Activated CD4-positive, CD25-positive, alpha-beta regulatory T cell treated with anti-CD3 and anti-CD28 coated beads, Interleukin-2, amount 50 U/mL, for 24 hours (primary cell): ENCODE measurements around the gene NTF3.

Experiments
- ATAC-seq, 2 donors: fragments of 150-1000 bp; cut with Tn5 transposase; one replicate each; pipeline ENCODE4 v1.10.0; 2021; ENCODE audit warnings: mild to moderate bottlenecking in 1 of 2, moderate library complexity in 1 of 2

NTF3 gene

GRCh38 chr12:5489760-5490406, 58.0 kb downstream of the NTF3 start:
- ATAC-seq: no peak

DNA sequence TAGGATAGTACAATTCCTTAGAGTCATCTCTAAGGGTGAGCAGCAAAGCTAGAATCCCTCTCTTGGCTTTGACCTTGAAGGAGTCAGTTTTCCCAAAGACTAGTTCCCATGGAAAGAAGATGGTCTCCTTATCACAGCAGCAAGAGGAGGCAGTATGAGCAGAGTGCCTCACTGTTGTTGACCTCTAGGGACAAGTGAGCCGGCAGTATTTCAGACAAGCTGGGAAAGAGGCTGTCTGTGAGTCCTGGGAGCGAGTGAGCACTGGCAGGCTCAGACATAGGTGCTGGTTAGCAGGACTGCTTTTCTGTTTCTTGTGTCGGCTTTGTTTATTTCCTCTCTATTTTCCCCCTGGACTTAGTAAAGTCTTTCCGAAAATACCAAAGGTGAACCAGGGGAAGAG, 60.7 kb downstream of the NTF3 start:
- ATAC-seq: no peak

- ATAC-seq: no peak
Observed at GRCh38 chr12:5493018-5493417, 61.1 kb downstream of the NTF3 start.

DNA sequence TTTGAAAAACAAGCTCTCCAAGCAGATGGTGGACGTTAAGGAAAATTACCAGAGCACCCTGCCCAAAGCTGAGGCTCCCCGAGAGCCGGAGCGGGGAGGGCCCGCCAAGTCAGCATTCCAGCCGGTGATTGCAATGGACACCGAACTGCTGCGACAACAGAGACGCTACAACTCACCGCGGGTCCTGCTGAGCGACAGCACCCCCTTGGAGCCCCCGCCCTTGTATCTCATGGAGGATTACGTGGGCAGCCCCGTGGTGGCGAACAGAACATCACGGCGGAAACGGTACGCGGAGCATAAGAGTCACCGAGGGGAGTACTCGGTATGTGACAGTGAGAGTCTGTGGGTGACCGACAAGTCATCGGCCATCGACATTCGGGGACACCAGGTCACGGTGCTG, 62.4 kb downstream of the NTF3 start:
- ATAC-seq: no peak

DNA sequence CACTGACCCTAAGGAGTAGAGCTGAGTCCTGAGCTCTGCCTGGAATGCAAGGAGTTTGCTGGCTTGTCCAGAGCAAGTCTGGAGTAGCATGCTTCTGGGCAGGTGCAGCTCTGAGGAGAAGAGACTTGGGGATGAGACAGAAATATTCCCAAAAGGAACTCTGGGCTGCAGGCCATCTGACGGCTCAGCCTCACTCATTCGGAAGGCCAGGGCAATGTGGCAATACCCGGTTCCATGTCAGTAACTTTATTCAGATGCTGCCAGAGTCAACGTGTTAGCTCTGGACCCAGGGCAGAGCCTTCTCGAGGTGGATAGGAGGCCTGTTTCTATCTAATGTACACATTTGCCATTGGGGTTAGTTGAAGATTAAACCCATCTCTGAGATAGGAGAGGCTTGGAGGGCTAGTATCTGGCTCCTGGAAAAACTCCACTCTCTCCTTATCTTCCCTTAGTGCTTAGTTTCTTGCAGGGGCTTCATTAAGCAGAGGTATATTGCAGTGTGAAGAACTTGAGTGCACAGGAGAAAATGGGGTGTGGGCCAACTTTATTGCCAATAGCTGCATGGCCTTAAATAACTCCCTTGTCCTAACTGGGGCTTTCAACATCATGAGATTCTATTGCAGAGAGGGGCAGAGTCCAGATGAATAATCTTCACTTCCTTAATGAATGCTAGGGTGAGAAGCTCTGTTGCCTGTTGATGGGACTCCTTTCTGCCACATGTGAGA, 65.6 kb downstream of the NTF3 start:
- no peak for ATAC-seq

- no peak for ATAC-seq
Observed at GRCh38 chr12:5498076-5498475, 66.2 kb downstream of the NTF3 start.

DNA sequence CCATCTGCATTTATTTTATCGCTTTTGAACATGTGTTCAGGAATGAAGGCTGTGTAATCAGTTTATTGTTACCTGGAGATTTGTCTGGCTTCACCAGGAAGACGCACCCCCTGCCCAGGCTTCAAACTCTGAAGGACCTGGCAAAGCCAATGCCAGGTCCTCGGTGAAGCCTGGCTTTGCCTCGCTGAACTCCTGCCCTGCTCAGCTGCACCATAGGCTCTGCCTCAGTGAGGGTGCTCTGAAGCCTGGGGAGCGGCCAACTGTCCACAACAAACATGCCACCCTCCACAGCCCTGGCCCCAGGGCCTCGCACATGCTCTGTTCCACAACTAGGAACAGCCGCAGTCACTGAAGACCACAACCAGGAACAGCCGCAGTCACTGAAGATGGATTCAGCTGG, 66.9 kb downstream of the NTF3 start:
- no peak for ATAC-seq

DNA sequence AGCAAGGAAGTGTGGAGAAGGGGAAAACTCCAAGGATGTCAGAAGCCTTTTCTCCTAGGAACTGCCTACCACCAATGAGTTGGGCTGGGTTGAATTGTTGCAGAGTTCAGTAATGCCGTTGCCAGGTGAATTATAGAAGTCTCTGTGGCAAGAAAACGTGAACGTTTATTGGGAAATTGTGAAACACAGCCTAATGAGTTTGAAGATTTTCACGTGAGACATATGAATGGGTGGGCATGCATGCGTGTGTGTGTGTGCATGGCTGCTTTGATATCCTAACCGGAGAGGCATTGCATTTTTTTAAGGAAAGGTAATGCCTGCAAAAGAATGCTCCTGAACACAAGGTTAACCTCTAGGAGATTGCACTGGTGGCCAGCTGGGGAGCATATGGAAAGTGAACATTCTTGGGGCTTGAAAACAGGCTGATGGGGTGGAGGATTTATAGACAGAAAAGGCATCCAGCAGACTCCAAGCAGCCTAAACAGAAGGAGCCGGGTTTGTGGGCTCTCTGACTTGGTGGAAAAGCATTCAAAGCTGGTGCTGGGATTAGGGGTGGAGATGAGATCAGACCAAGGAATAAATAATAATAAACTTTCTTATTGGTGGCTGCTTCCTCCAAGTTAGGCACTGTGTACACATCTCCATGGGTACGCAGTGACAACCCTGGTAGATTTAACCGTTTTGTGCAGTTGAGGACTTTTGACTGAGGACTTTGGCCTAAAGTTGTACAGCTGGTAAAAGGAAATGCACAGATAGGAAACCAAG, 67.8 kb downstream of the NTF3 start:
- ATAC-seq: no peak

- no peak for ATAC-seq
Observed at GRCh38 chr12:5500331-5500659, 68.4 kb downstream of the NTF3 start.

GRCh38 chr12:5503774-5504173, 71.9 kb downstream of the NTF3 start:
- ATAC-seq: no peak

GRCh38 chr12:5505116-5505515, 73.2 kb downstream of the NTF3 start:
- no peak for ATAC-seq

GRCh38 chr12:5505751-5506150, 73.8 kb downstream of the NTF3 start:
- no peak for ATAC-seq

DNA sequence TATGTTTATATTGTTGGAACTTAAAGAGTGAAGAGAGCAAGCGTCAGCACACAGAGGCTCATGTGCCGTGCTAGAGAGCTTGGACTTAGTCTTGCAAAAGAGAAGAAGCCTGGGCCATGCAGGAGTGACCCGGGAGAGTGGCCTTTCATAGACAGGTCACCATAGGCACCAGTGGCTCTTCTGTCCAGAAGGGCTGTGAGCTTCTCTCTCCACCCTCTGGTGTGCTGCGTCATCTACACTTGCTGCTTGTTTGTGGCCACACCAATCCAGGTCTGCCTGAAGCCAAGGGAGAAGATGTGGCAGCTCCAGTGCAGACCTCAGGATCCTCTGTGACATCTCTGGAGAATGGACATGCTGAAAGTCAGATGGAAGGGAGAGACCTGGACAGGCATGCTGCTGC, 74.4 kb downstream of the NTF3 start:
- no peak for ATAC-seq

DNA sequence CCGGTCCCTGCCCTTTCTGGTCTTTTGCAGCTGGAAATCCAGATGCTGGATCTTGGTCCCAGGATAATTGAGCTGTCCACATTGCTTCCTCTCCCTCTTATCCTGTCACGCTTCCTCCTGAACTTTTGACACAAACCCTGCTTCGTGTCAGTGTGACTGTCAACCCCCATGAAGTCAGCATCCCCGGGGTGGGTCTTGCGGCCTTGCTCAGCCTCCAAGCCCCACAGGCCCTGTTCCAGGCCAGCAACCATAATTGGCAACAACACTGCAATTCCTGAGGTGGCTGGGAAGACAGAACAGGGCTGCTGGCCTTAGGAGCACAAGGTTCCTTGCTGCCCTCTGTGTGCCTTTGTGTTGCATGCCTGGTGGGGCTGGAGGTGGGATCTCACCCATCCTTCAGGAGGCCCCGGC, 74.9 kb downstream of the NTF3 start:
- no peak for ATAC-seq

GRCh38 chr12:5507401-5507935, 75.6 kb downstream of the NTF3 start:
- ATAC-seq: no peak

DNA sequence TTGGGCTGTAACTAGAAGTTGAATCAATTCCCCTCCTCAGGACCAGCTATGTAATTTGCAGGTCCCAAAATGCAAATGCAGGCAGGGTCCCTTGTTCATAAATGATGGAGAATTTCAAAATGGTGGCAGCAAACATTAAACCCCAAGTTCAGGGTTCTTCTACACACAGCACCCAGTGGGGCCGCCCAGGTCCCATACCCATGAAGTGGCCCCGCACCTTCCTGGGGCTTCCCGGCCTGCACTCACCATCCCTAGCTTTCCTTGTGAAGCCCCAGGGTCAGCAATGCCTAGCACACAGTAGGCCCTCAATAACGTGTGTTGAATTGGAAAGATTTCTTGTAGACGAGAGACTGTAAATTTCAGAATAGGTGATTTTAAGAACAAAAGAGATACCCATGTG, 76.0 kb downstream of the NTF3 start:
- ATAC-seq: no peak

DNA sequence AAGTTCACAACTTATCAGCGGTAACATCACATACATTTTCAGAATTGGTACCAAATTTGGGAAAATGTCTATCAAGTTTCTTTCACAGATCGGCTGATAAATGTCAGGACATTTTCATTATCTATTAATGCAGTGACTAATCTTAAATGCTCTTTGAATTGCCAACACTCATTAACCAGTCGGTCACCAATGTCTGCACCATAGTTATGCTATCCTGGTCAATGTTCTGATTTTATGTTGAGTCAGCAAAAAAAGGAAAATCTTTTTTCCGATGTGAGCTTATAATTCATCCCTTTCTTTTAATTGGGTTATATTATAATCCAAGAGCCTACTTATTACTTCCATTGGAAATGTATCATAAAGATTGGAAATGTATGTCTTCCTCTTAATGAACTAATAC, 77.2 kb downstream of the NTF3 start:
- no peak for ATAC-seq

DNA sequence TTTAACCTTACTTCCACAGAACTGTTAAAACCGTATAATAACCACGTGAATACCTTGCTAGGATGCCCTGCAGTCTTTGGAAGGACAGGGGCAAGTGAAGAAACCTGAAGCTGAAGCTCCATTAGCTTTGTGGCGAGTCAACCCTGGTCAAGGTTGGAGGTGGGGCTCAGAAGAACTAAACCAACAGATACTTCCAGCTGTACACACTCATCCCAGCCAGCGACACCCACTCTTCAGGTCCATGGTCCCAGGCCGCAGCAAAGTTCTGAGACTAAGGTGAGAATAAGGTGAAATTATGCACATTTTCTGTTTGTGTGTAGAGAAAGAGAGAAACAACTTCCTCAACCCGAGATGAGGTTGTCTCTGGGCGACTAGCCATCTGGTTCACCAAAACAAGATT, 77.6 kb downstream of the NTF3 start:
- no peak for ATAC-seq

DNA sequence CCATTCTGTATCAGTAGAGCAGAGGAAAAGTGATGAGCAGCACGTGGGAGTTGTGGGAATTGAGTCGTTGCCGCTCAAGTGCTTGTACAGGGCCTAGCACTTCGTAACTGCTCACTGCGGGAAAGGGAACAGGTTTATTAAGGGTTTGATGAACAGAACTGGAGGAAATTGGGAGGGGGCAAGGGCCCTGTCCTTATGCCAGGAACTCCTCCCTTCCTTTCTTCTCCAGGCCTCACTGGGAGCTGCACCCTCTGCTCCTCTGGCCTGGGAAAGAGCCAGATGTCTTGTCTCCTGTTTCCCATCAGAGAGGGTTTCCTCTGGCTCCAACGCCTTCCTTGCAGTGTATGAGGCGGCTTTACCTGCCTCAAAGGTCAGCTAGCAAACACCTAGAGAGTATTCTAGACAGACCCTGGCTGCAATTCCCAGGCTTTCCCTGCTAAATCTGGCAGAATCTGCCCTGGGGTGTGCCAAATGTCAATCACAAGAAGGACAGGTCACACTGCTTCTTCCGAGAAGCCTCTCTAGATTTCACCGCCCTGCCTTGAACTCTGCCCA, 78.4 kb downstream of the NTF3 start:
- no peak for ATAC-seq

DNA sequence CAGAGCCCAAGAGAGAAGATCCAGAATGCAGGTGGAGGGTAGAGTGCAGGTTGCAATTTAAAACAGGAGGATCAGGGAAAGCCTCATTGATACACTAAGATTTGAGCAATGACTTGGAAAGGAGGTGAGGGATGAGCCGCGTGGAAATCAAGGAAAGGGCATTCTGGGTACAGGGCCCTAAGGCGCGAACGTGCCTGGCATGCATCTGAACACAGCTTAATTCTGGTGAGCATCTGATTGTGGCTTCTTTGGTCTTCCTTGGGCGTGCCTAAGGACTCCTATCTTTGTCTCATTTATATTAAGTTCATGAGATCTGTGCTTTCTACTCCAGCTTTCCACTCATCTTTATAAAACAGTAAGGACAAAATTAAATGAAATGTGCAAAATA, 79.3 kb downstream of the NTF3 start:
- ATAC-seq: no peak

DNA sequence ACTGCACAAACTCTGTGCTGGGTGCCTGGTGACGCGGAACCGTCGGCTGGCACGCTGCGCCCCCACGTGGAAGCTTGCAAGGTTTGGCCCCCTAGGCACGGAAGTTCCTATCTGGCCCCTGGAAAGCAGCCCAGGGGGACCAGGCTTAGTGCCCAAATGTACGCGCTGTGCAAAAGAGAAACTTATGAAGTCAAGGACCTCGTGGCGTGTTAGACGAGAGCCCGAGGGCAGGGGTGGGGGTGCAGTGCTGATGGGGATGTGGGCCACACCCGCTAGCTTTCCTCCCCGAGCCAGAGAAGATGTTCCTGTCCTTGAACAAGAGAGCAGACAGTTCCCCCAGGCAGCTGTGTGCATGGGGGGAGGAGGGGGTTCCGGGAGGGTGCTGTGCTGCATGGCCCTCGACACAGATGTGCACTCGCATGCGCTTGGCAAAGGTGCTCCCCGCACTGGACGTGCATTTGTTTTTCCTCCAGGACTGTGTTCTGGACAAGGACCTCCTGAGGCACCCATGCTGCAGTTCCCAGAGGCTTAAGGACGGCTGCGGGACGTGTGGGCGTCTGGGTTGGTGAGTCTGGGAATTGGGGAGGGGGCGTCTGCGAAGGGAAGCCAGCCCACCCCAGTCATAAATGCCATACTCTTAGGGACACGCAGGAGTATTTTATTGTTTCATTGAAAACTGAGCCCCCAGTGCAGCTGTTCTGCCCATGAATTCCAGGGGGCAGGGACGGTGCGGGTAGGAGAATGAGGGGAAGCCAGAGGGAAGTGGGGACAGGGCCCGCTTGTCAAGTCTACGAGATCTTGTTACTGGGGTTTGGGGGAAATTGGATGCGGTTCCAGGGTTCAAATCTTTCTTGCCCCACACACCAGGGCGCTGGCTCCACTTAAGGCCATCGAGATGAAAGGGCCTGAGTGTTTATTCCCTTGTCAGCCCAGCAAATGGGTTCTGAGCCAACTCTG, 80.0 kb downstream of the NTF3 start:
- no peak for ATAC-seq

DNA sequence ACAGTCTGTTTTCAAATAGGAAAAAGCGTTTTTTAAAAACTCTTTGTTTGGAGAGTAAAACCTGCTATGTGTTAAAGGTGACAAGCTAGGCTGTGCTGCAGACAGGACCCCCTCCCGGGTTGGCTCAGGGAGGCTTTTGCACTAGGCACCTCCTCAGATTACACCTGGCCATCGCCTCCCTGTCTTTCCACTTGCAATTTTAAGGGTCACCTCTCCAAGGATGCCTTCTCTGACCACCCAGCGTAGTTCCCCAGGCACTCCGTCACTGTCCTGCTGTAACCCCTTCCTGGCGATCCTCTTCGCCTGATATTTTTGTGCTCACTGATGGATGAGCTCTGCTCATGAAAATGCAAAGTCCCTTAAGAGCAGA, 80.7 kb downstream of the NTF3 start:
- ATAC-seq: no peak

- ATAC-seq: no peak
Observed at GRCh38 chr12:5513406-5513805, 81.5 kb downstream of the NTF3 start.
